Activated T-cell treated with anti-CD3 and anti-CD28 coated beads, Interleukin-2, amount 50 U/mL, for 1 hour (primary cell): ENCODE results near the gene TRIP10.
A peak's percentile ranks its signal among the peaks of the same experiment; 100 is the strongest.
"Not testable (repeated sequence)": the region's sequence is repeated elsewhere in the genome, so short reads cannot be mapped to it uniquely, and the experiment has no call there.

Source experiments
- DNase-seq: peaks from one replicate; pipeline ENCODE4 v3.0.0-alpha.2; 2020

TRIP10 gene

GRCh38 chr19:6739390-6739882 lies at the start of gene TRIP10:
TSS of gene TRIP10 (plus strand) at chr19:6739680. CDS start at chr19:6739762, 82 bp downstream.
- peak; percentile 90 for DNase-seq

GRCh38 chr19:6690160-6690885 lies 49.2 kb upstream of the TRIP10 start:
- no peak for DNase-seq

- no peak for DNase-seq
Measured at GRCh38 chr19:6691342-6691741, 48.1 kb upstream of the TRIP10 start.

GRCh38 chr19:6692027-6692426 lies 47.5 kb upstream of the TRIP10 start:
- no peak for DNase-seq

- no peak for DNase-seq
Measured at GRCh38 chr19:6693056-6693471, 46.4 kb upstream of the TRIP10 start.

- no peak for DNase-seq
Measured at GRCh38 chr19:6693681-6694080, 45.8 kb upstream of the TRIP10 start.

- no peak for DNase-seq
Measured at GRCh38 chr19:6694147-6694815, 45.2 kb upstream of the TRIP10 start.

GRCh38 chr19:6696239-6696820 lies 43.1 kb upstream of the TRIP10 start:
- DNase-seq, result no peak

- DNase-seq, result no peak
Measured at GRCh38 chr19:6697291-6697690, 42.2 kb upstream of the TRIP10 start.

- DNase-seq, result no peak
Measured at GRCh38 chr19:6699935-6700334, 39.5 kb upstream of the TRIP10 start.

GRCh38 chr19:6700586-6701316 lies 38.7 kb upstream of the TRIP10 start:
- no peak for DNase-seq

GRCh38 chr19:6705931-6706632 lies 33.4 kb upstream of the TRIP10 start:
- no peak for DNase-seq

- no peak for DNase-seq
Measured at GRCh38 chr19:6706633-6706958, 32.9 kb upstream of the TRIP10 start.

- DNase-seq, result no peak
Measured at GRCh38 chr19:6707011-6707657, 32.3 kb upstream of the TRIP10 start.

- DNase-seq, result no peak
Measured at GRCh38 chr19:6707658-6708018, 31.8 kb upstream of the TRIP10 start.

GRCh38 chr19:6708346-6708745 lies 31.1 kb upstream of the TRIP10 start:
- DNase-seq, result no peak

- not testable (repeated sequence) for DNase-seq
Measured at GRCh38 chr19:6708913-6709312, 30.6 kb upstream of the TRIP10 start.

- no peak for DNase-seq
Measured at GRCh38 chr19:6709549-6709948, 29.9 kb upstream of the TRIP10 start.

- no peak for DNase-seq
Measured at GRCh38 chr19:6710273-6711077, 29.0 kb upstream of the TRIP10 start.

GRCh38 chr19:6711078-6711361 lies 28.5 kb upstream of the TRIP10 start:
- DNase-seq, result no peak

GRCh38 chr19:6711605-6712004 lies 27.9 kb upstream of the TRIP10 start:
- no peak for DNase-seq

GRCh38 chr19:6712231-6712630 lies 27.2 kb upstream of the TRIP10 start:
- no peak for DNase-seq
